A549 (cell line): ENCODE data around the gene SLC6A4. TPM values are rescaled to one million over a fixed set of nuclear protein-coding genes. Genes with fewer than 3 reads are reported as not detected.
A peak's percentile ranks its signal among the peaks of the same experiment; 100 is the strongest.

Source experiments
- ATAC-seq, 2 experiments: fragments of 200-7000 bp in 1 of 2; fragments of >200 bp in 1 of 2; cut with Nextera tagmentation in 1 of 2; cut with Tn5 transposase in 1 of 2; 3 replicates each; pipeline versions ENCODE4 v1.8.0 to v1.9.1; 2018 to 2020; ENCODE audit warnings: mild to moderate bottlenecking in 1 of 2, moderate library complexity in 1 of 2
- CTCF ChIA-PET: fragments of 300-600 bp; sonication (Branson Sonifier 250); formaldehyde crosslinking; extraction: SDS; loops from one replicate; lab custom pipeline; 2021; ENCODE audit warnings: antibody characterized with exemption, inconsistent platforms; lab: Yijun Ruan, JAX
- POLR2A ChIA-PET: fragments of 350-600 bp; formaldehyde crosslinking; extraction: SDS; loops from one replicate; lab custom pipeline; 2021; ENCODE audit warnings: antibody characterized with exemption, inconsistent platforms; lab: Yijun Ruan, JAX
- DNase-seq, 2 experiments: peaks; one replicate each; pipeline versions ENCODE4 v3.0.0 to v3.0.0-alpha.2; 2011 to 2016; ENCODE audit warnings: low read depth in 1 of 2, low spot score in 1 of 2
- FAIRE-seq: peaks from 2 replicates; lab custom pipeline; 2011; peaks lifted over from hg19 to GRCh38; lab: Jason Lieb, UNC
- H3K27ac ChIP-seq, 2 experiments: fragments of >200 bp; sonication (Bioruptor Twin); formaldehyde crosslinking; 3 replicates each; pipeline ENCODE4 v1.5.1; 2016 to 2017
- H3K4me1 ChIP-seq: fragments of >200 bp; sonication (Bioruptor Twin); formaldehyde crosslinking; 3 replicates; pipeline ENCODE4 v1.6.1; 2016
- H3K4me2 ChIP-seq: fragments of >200 bp; sonication (Bioruptor Twin); formaldehyde crosslinking; 3 replicates; pipeline ENCODE4 v1.6.1; 2016
- H3K4me3 ChIP-seq: fragments of >200 bp; sonication (Bioruptor Twin); formaldehyde crosslinking; 3 replicates; pipeline ENCODE4 v1.5.1; 2016
- H3K9me3 ChIP-seq: fragments of >200 bp; sonication (Bioruptor Twin); formaldehyde crosslinking; 3 replicates; pipeline ENCODE4 v1.6.1; 2016
- ATOH8 ChIP-seq: fragments of 250-450 bp; sonication (Bioruptor Pico); IDR thresholded peaks from 2 replicates; pipeline ENCODE4 v1.5.0; 2020; ENCODE audit warnings: low read depth, mild to moderate bottlenecking, moderate library complexity
- BHLHE40 ChIP-seq: IDR thresholded peaks from 2 replicates; pipeline ENCODE4 v1.6.1; 2012; ENCODE audit warnings: low read depth, low read length, inconsistent platforms
- CBX2 ChIP-seq: fragments of 200-600 bp; sonication (generic); IDR thresholded peaks from 2 replicates; pipeline ENCODE4 v1.6.1; 2016; ENCODE audit warnings: low read depth, mild to moderate bottlenecking, borderline replicate concordance
- CHD4 ChIP-seq: fragments of 200-600 bp; sonication (generic); IDR thresholded peaks from 2 replicates; pipeline ENCODE4 v1.6.1; 2016; ENCODE audit warnings: antibody characterized with exemption, mild to moderate bottlenecking, borderline replicate concordance
- E2F6 ChIP-seq: IDR thresholded peaks from 2 replicates; pipeline ENCODE4 v1.6.1; 2012; ENCODE audit warnings: low read depth, borderline replicate concordance
- ELK1 ChIP-seq: fragments of 150-350 bp; IDR thresholded peaks from 2 replicates; pipeline ENCODE4 v1.6.1; 2014; ENCODE audit warnings: low read depth, mild to moderate bottlenecking, low read length
- ESRRA ChIP-seq: fragments of 150-350 bp; IDR thresholded peaks from 2 replicates; pipeline ENCODE4 v1.6.1; 2014; ENCODE audit warnings: mild to moderate bottlenecking, low read length, borderline replicate concordance
- FOSB ChIP-seq: fragments of 250-450 bp; sonication (Bioruptor Pico); IDR thresholded peaks from 2 replicates; pipeline ENCODE4 v1.5.0; 2020; ENCODE audit warnings: mild to moderate bottlenecking, moderate library complexity
- FOSL2 ChIP-seq, 2 experiments: fragments of 450-650 bp in 1 of 2; fragments of >200 bp in 1 of 2; sonication (Bioruptor Twin) in 1 of 2; formaldehyde crosslinking; IDR thresholded peaks; 2 replicates each; pipeline versions ENCODE4 v1.5.0 to v1.6.1; 2016 to 2020; ENCODE audit warnings: mild to moderate bottlenecking in 1 of 2, moderate library complexity in 1 of 2
- GATA3 ChIP-seq: IDR thresholded peaks from 2 replicates; pipeline ENCODE4 v1.6.1; 2012; ENCODE audit warnings: borderline replicate concordance
- HDAC2 ChIP-seq: fragments of 200-600 bp; sonication (generic); IDR thresholded peaks from 2 replicates; pipeline ENCODE4 v1.6.1; 2016
- HEYL ChIP-seq: fragments of 250-450 bp; sonication (Bioruptor Pico); IDR thresholded peaks from 2 replicates; pipeline ENCODE4 v1.8.0; 2021; ENCODE audit warnings: mild to moderate bottlenecking, moderate library complexity
- HOXB13 ChIP-seq: fragments of 250-450 bp; sonication (Bioruptor Pico); IDR thresholded peaks from 2 replicates; pipeline ENCODE4 v1.5.0; 2020; ENCODE audit warnings: low read depth, mild to moderate bottlenecking, moderate library complexity
- HOXB5 ChIP-seq: fragments of 250-450 bp; sonication (Bioruptor Pico); IDR thresholded peaks from 2 replicates; pipeline ENCODE4 v1.5.0; 2020; ENCODE audit warnings: mild to moderate bottlenecking, moderate library complexity
- KDM1A ChIP-seq: fragments of 200-600 bp; sonication (generic); IDR thresholded peaks from 2 replicates; pipeline ENCODE4 v1.6.1; 2016; ENCODE audit warnings: low read depth, mild to moderate bottlenecking
- MAX ChIP-seq: IDR thresholded peaks from 2 replicates; pipeline ENCODE4 v1.6.1; 2012
- MAZ ChIP-seq: fragments of 150-350 bp; IDR thresholded peaks from 2 replicates; pipeline ENCODE4 v1.6.1; 2014; ENCODE audit warnings: antibody characterized with exemption, low read depth, low read length, borderline replicate concordance
- MYC ChIP-seq: IDR thresholded peaks from 2 replicates; pipeline ENCODE4 v1.6.1; 2012; ENCODE audit warnings: mild to moderate bottlenecking, inconsistent platforms, low read length, improper control_type of control experiment, borderline replicate concordance
- NFE2L2 ChIP-seq: fragments of 150-350 bp; conservative IDR thresholded peaks from 2 replicates; pipeline ENCODE4 v1.6.1; 2014; ENCODE audit warnings: low read length
- NPAS2 ChIP-seq: fragments of 250-450 bp; sonication (Bioruptor Pico); IDR thresholded peaks from 2 replicates; pipeline ENCODE4 v1.8.0; 2022; ENCODE audit warnings: mild to moderate bottlenecking, moderate library complexity, borderline replicate concordance
- POLR2AphosphoS2 ChIP-seq: conservative IDR thresholded peaks from 2 replicates; pipeline ENCODE4 v1.6.1; 2012; ENCODE audit warnings: low read length, improper control_type of control experiment, inconsistent platforms
- RAD21 ChIP-seq, 2 experiments: fragments of >200 bp in 1 of 2; sonication (Bioruptor Twin) in 1 of 2; formaldehyde crosslinking in 1 of 2; IDR thresholded peaks in 1 of 2; conservative IDR thresholded peaks in 1 of 2; 2 replicates in 1 of 2; 3 replicates in 1 of 2; pipeline ENCODE4 v1.6.1; 2012 to 2018; ENCODE audit warnings: inconsistent platforms in 1 of 2
- SMC3 ChIP-seq: fragments of >200 bp; sonication (Bioruptor Twin); formaldehyde crosslinking; IDR thresholded peaks from 3 replicates; pipeline ENCODE4 v1.6.1; 2018; ENCODE audit warnings: inconsistent platforms
- SREBF2 ChIP-seq: fragments of 450-650 bp; IDR thresholded peaks from 2 replicates; pipeline ENCODE4 v1.6.1; 2014; ENCODE audit warnings: mild to moderate bottlenecking, moderate library complexity
- TP53 ChIP-seq: fragments of 250-450 bp; sonication (Bioruptor Pico); IDR thresholded peaks from 2 replicates; pipeline ENCODE4 v1.5.0; 2021; ENCODE audit warnings: mild to moderate bottlenecking, moderate library complexity
- ZNF302 ChIP-seq: fragments of 250-450 bp; sonication (Bioruptor Pico); IDR thresholded peaks from 2 replicates; pipeline ENCODE4 v1.9.0; 2021; ENCODE audit warnings: inconsistent platforms, mild to moderate bottlenecking, moderate library complexity
- WGBS: methylation state at CpG from one replicate; pipeline ENCODE4 v1.1.6; 2017; ENCODE audit errors: missing lambda C conversion rate; 5-methylcytosine and 5-hydroxymethylcytosine counted together
- polyA plus RNA-seq, 4 experiments: library from polyadenylated mRNA; depleted of rRNA in 3 of 4; stranded (reverse); fragments of >200 nt; fragmentation: RNase III in 1 of 4; extraction: RNeasy Plus Mini Kit Qiagen cat#74134 plus additional on column Dnase treatment in 1 of 4; gene quantifications; 2 replicates in 3 of 4; 3 replicates in 1 of 4; pipeline ENCODE4 v1.2.3, GENCODE V29; 2011 to 2017
- TF ChIP-seq, protein P1 (sequence below): fragments of 200-600 bp; sonication (generic); IDR thresholded peaks from 2 replicates; pipeline ENCODE4 v1.6.1; 2016; ENCODE audit warnings: antibody characterized with exemption, mild to moderate bottlenecking, moderate library complexity
- TF ChIP-seq, protein P2 (sequence below): IDR thresholded peaks from 2 replicates; pipeline ENCODE4 v1.6.1; 2012

Gene SLC6A4
- polyA plus RNA-seq, 2 of the 4 experiments (the other 2 are of a cell fraction), result 0.12 TPM; not detected in 1

DNA sequence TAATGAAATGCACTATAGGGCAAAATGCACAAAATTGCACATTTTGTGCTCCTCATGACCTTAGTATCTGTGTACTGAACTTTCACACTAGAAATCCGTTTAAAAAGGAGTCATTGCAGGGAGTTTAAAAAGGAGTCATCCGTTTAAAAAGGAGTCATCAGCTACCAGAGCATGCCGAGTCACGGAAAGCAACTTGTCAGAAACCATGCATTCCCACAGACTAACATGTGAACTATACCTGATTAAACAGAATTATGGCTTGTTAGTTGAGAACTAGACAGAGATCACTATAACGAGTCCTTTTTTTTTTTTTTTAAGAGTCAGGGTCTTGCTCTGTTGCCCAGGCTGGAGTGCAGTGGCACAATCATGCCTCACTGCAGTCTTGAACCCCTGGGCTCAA, 35.9 kb downstream of the SLC6A4 start:
- 55% methylated on average over 5 of the region's 5 CpGs for WGBS
- ChIA-PET CTCF (interaction anchor here (0.6 to 1.8 kb wide), 4 partner anchors 12 to 296 kb away, joined by 3 to 7 read pairs (median 4); no protein-coding TSS in a partner anchor), POLR2A (no interaction called here)
- no peak overlapping the region for H3K4me3 ChIP-seq
- FAIRE-seq (no peak), ATAC-seq (no peak)
- TF ChIP-seq BHLHE40 (no peak), HOXB5 (CRISPR knock-in tag) (no peak), ATOH8 (CRISPR knock-in tag) (no peak), TP53 (CRISPR knock-in tag) (no peak), ELK1 (no peak), HEYL (CRISPR knock-in tag) (no peak), POLR2AphosphoS2 (no peak), FOSL2 (IDR thresholded peaks at IDR 0.05) (no peak), FOSL2 (CRISPR knock-in tag; IDR thresholded peaks at IDR 0.05) (no peak), NFE2L2 (no peak), ZNF302 (no peak), SMC3 (no peak), ESRRA (no peak), GATA3 (no peak), KDM1A (no peak), CBX2 (no peak), RAD21 (conservative IDR thresholded peaks at IDR 0.05 in 1 of 2, IDR thresholded peaks at IDR 0.05 in 1 of 2) (no peak)
- TF ChIP-seq, all 56 proteins: peak for 0
- no peak overlapping the region for H3K4me2 ChIP-seq
- no peak for DNase-seq
- no peaks in the 10 kb centered on the region for H3K9me3 ChIP-seq
- H3K4me1 ChIP-seq, result no peaks in the 10 kb centered on the region
- no peak overlapping the region for H3K27ac ChIP-seq

GRCh38 chr17:30197416-30197815, 38.1 kb downstream of the SLC6A4 start:
- no peak for TF ChIP-seq FOSB (CRISPR knock-in tag)
- FAIRE-seq (no peak), DNase-seq (no peak), ATAC-seq (peak in 1 of 2 experiments; percentile 18; a peak in 1 of 6 replicates)
- ChIA-PET POLR2A (no interaction called here), CTCF (interaction anchor here (0.6 kb wide), 1 partner anchor 9 kb away, joined by 3 read pairs; no protein-coding TSS in a partner anchor)
- Histone ChIP-seq H3K4me1 (no peaks in the 10 kb centered on the region), H3K9me3 (no peaks in the 10 kb centered on the region), H3K27ac (no peak overlapping the region), H3K4me2 (no peak overlapping the region), H3K4me3 (no peak overlapping the region)
- WGBS, result 80% methylated on average over 4 of the region's 4 CpGs

DNA sequence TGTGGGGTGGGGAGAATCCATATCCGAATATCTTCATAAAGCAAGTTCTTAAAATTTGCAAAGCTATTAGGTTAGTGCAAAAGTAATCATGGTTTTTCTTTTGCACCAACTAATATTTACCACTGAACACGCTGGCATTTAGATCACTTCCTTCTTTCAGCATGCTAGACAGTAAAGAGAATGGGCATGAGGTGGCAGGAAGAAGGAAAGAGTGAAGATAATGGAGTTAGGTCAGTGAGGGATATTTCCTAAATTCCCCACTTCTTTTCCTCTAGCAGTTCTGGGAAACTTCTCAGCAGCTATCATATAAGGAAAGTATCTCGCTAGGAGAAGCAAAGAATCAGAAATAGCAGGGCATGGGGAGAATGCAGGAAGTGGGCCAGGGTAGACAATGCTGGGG, 39.0 kb downstream of the SLC6A4 start:
- Histone ChIP-seq H3K4me1 (no peaks in the 10 kb centered on the region), H3K4me2 (no peak overlapping the region), H3K4me3 (no peak overlapping the region), H3K27ac (no peak overlapping the region), H3K9me3 (no peaks in the 10 kb centered on the region)
- ATAC-seq, result no peak
- ChIA-PET POLR2A (no interaction called here), CTCF (interaction anchor here (0.9 to 1.2 kb wide), 3 partner anchors 9 to 71 kb away, joined by 3 read pairs; no protein-coding TSS in a partner anchor)
- no peak for DNase-seq
- FAIRE-seq, result no peak
- 78% methylated on average over 3 of the region's 3 CpGs for WGBS
- TF ChIP-seq, protein P1, sequence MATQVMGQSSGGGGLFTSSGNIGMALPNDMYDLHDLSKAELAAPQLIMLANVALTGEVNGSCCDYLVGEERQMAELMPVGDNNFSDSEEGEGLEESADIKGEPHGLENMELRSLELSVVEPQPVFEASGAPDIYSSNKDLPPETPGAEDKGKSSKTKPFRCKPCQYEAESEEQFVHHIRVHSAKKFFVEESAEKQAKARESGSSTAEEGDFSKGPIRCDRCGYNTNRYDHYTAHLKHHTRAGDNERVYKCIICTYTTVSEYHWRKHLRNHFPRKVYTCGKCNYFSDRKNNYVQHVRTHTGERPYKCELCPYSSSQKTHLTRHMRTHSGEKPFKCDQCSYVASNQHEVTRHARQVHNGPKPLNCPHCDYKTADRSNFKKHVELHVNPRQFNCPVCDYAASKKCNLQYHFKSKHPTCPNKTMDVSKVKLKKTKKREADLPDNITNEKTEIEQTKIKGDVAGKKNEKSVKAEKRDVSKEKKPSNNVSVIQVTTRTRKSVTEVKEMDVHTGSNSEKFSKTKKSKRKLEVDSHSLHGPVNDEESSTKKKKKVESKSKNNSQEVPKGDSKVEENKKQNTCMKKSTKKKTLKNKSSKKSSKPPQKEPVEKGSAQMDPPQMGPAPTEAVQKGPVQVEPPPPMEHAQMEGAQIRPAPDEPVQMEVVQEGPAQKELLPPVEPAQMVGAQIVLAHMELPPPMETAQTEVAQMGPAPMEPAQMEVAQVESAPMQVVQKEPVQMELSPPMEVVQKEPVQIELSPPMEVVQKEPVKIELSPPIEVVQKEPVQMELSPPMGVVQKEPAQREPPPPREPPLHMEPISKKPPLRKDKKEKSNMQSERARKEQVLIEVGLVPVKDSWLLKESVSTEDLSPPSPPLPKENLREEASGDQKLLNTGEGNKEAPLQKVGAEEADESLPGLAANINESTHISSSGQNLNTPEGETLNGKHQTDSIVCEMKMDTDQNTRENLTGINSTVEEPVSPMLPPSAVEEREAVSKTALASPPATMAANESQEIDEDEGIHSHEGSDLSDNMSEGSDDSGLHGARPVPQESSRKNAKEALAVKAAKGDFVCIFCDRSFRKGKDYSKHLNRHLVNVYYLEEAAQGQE, result no peak
- no peak for TF ChIP-seq TP53 (CRISPR knock-in tag)
- no peak for TF ChIP-seq MYC
- no peak for TF ChIP-seq MAZ
- TF ChIP-seq HOXB13 (CRISPR knock-in tag), result no peak
- TF ChIP-seq, protein P2, sequence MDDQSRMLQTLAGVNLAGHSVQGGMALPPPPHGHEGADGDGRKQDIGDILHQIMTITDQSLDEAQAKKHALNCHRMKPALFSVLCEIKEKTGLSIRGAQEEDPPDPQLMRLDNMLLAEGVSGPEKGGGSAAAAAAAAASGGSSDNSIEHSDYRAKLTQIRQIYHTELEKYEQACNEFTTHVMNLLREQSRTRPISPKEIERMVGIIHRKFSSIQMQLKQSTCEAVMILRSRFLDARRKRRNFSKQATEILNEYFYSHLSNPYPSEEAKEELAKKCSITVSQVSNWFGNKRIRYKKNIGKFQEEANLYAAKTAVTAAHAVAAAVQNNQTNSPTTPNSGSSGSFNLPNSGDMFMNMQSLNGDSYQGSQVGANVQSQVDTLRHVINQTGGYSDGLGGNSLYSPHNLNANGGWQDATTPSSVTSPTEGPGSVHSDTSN, result no peak
- no peak for TF ChIP-seq E2F6
- no peak for TF ChIP-seq CHD4
- TF ChIP-seq NPAS2 (CRISPR knock-in tag), result no peak
- TF ChIP-seq MAX, result no peak
- no peak for TF ChIP-seq BHLHE40
- TF ChIP-seq HDAC2, result no peak
- no peak for TF ChIP-seq SREBF2
